HG02840 (cell line): ENCODE measurements around the gene STPG3.
A peak's percentile ranks its signal among the peaks of the same experiment; 100 is the strongest.

Experiments used
- ATAC-seq: cut with Tn5 transposase; IDR thresholded peaks from one replicate; pipeline ENCODE4 v1.9.1; 2021; ENCODE audit warnings: mild to moderate bottlenecking, moderate library complexity, moderate number of reproducible peaks; ENCODE audit not compliant: unreplicated experiment, low FRiP score

STPG3 gene

DNA sequence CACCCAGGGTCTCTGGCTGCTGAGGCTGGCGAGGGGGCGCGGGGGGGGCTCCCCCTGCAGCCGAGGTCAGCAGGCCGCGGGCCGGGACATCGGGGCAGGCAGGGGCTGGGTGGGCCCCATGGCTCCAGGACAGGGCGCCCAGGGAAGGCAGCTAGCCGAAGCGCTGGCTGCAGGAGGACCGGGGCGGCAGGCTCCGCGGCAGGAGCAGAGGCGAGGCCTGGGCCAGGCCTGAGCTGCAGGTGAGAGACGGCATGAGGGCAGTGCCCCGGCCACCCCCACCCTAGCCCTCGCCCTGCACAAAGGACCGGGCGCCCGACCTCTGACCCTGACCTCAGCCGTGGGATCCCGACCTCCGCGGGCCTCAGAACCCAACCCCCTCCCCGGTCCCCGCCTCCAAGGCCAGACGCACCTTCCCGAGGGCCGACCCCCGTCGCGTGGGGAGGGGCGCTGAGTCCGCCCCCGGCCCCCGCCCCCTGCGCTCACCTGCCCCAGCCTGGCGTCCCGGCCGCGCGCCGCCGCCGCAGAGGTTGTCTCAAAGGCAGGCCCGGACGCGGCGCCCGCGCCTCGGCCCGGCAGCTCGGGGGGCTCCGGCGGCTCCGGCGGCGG is 29.5 kb upstream of the STPG3 start:
- no peak for ATAC-seq

DNA sequence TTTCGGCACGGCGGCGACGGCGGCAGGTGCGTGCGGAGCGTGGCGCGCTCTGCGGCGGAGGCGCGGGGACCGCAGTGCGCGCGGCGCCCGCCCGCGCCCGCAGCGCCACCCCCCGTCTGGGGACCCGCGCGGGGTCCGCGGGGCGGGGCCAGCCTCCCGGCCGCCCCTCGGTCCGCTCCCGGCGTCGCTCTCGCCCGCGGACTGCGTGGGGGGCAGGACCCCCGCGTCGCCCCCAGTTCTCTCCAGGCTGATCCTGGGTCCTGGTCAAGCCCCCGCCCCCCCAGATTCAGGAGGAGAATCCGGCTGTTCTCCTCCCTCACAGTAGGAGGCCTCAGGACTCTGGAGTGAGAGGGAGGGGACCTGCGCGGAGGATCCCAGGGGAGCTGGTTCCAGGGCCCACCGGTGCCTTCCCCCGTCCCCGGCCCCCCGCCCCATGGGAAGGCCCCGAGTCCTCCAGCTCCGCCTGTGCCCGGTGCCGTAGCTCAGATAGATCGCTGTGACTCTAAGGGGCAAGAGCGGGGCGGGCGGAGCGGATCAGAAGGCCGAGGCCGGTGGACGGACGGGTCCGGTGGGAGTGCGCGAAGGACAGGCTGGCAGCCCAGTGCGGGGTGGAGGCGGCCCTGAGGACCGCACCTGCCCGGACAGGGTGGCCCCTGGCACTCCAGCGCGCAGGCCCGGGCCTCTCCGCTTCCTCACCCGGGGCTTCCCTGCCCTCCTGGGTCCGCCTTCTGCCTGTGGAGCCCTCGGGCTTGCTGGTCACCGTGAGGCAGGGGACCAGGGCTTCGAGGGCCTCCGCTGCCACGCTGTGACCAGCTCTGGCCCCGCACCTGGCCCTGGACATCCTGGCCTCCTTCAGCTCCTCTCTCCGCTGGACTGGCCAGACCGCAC is 28.7 kb upstream of the STPG3 start, which contains the start of gene RNF208:
RNF208 (minus strand) TSS at position 51 of the 888 bp plus-strand sequence. CDS start 1,028 bp downstream, outside the sequence.
- peak; percentile 1 for ATAC-seq

DNA sequence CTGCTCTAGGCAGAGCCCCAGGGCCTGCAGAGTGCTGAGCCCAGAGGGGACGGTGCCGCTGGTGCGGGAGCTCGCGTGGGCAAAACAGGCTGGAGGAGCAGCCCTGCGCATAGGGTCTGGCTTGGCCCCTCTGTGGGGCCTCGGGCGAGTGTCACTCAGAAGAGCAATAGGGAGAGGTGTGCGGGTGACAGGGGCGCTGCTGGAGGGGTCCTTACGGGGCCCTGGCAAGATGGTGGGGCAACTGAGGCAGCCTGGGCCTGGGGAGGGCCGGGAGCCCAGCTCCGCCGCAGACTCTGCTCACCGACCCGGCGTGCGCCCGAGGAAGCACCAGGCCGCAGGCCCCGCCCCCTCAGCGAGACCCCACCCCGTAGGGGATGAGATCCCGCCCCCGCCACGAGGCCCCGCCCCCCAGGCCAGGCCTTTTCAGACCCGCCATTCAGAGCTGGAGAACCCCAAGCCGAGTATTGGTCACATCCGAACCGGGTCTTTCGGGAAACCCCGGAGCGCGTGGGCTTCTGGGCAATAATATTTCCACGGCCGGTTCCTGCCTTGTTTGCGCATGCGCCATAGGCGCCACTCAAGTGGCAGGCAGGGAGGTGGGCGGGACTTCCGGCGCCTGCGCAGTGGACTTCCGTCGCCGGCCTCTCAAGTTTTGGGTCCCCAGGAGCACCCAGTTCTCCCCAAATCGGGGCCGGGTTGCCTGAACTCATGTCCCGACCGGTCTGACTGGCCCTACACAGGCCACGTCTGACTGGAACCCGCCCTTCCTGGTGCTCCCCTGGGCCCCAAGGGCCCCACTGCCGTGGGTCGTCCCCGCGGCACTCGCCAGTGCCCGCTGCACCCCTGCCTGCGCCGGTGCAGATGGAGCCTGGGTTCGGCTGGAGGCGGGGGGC is 27.8 kb upstream of the STPG3 start:
- peak; percentile 84 for ATAC-seq

DNA sequence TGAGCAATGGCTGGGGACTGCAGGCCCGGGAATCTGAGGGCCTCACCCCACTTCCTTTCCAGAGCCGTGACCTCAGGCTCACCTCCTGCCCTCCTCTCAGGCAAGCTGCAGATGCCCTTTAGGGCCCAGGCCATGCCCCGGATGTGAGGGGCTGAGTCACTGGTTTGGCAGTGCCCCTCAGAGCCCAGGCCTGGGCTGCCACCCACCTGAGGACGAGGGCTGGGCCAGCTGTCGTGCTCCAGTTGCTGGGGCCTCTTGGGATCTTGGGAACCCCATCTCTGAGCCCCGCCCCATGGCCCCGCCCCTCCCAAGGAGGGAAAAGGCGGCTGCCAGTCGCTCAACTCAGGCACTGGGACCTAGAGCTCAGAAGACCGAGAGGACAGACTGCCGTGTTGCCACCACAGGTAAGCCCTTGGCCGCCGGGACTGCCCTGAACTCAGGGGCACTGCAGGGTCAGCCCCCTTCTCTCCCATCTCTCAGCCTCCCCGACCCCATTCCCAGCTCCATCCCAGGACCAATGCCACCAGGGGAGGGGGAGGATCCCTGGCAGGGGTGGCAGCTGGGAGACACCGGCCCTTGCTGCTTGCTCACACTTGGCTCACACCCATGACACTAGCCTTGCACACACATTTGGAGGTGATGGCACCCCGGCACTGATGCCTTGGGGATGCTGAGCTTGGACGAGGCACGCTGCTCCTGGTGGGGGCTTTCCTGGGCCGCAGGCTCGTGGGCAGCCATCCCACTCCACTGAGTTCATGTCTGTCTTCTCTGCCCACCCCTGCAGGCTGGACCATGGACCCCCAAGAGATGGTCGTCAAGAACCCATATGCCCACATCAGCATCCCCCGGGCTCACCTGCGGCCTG is 26.0 kb upstream of the STPG3 start, which contains the start of gene CYSRT1:
CYSRT1 (plus strand) TSS at position 345 of the 865 bp plus-strand sequence; CDS start at position 793, 448 bp downstream.
- ATAC-seq: no peak

DNA sequence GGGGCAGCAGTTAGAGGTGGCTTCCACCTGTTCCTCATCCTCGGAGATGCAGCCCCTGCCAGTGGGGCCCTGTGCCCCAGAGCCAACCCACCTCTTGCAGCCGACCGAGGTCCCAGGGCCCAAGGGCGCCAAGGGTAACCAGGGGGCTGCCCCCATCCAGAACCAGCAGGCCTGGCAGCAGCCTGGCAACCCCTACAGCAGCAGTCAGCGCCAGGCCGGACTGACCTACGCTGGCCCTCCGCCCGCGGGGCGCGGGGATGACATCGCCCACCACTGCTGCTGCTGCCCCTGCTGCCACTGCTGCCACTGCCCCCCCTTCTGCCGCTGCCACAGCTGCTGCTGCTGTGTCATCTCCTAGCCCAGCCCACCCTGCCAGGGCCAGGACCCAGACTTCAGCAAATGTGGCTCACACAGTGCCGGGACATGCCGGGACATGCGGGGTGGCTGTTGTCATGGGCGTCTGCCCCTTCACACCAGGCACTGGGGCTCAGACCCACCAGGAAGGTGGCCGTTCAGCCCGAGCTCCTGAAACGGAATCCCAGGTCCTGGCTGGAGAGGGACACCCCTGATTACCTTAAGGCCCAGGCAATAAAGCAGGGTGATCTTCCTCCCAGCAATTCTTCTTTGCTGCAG is 25.3 kb upstream of the STPG3 start:
- no peak for ATAC-seq

DNA sequence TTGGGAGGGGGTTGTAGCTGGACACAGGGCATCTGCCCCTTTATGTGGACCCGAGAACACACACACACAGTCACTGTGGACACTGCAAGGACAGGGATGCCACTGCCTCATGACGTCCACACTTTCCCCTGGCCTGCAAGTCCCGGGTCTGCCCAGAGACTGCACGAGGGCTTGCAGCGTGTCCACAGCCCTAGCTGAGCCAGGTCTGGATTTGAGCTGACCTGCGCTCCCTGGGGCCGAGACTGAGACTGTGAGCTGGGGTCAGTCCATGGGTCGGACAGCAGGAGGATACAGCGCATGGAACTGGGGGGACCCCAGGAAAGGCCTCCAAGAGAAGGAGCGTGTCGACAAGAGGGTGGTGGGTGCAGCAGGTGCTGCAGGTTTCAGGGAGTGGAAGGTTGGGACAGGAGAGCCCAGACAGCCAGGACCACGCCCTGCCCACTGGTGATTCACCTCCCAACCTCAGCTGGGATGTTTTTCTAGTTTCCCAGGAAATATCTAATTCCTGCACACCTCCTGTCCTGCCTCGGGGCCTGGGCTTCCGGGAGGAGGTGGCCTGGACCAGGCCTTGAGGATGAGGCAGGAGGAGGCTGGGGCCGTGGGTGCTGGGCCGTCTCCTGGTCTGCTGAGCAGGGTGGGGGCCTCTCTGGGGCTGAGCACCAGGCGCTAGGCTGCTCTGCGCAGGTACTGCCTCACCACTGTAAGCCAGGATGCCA is 24.6 kb upstream of the STPG3 start:
- no peak for ATAC-seq

DNA sequence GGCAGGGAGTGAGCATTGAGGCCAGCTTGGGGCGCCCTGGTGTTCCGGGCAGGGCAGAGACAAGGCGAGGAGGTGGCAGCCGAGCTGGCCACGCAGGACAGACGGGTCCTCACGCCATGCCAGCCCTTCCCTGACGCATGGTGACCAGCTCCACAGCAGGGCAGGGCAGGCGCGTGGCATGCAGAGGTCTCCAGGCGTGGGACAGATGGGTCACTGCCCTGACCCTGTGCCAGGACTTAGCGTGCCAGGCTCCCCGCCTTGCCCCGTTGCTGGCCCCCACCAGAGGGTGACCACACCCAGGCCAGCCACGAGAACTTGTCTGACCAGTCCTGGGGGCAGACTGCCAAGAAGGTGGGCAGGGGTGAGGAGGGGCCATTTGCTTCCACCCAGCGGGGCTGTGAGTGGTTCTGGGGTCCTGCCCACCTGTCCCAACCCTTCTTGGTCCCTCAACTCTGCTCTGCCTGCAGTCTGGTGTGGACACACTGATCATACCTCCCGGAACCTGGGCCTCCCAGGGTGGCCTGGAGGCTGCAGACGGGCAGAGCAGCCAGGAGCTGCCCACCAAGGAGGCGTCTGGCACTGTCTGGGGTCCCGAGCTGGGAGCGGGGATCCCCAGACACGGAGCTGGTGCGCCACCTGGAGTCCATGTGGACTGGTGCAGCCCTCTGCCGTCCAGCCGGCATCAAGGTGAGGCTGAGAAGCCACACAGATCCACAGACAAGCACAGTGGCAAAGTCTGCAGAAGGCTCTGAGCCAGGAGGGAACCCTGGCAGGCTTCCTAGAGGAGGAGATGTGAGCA is 23.8 kb upstream of the STPG3 start, which contains the start of gene RNF224:
RNF224 (plus strand) TSS at position 449 of the 799 bp plus-strand sequence. CDS start 834 bp downstream, outside the sequence.
- ATAC-seq: no peak

DNA sequence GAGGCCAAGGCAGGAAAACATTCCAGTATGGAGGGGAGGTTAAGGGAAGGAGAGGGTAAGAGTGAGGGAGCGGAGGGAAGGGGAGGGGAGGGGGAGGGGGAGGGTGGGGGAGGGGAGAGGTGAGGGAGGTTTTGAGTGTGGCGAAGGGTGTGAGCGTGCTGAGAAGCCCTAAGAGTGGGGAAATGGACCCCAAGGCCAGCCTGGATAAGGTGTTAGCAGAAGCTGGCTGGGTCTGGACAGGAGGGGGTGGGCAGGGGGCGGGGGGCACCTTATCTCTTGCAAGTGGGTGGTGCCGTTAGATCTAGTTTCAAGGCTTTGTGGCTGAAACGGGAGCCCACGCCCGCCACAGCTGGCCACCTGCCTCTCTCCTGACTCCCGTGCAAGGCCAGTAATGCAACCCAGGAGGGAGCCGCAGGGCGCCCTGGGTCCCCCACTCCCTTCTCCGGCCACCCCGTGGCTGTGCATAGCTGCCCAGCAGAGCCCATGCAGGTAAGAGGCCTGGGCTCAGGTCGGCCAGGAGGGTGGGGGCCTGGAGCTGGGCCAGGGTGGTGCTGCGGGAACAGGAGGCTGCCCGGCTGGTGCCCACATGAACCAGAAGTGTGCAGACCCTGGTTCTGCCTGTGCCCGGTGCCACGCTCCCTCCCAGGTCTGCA is 23.1 kb upstream of the STPG3 start:
- ATAC-seq: no peak

DNA sequence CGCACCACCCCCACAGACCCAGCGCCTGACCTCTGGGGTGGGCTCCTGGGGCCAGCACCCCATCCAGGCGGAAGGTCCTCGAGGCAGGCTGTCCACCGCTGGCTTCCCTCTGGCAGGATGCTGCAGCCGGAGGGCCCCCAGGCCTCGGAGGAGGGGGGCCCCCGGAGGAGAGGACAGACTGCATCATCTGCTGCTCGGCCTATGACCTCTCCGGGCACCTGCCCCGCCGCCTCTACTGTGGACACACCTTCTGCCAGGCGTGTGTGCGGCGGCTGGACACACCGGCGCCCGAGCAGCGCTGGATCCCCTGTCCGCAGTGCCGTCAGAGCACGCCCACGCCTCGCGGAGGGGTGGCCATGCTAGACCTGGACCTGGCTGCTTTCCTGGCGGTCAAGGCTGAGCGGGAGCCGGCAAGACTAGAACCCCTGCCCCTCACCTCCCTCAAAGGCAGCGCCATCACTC is 22.5 kb upstream of the STPG3 start:
- ATAC-seq: no peak

DNA sequence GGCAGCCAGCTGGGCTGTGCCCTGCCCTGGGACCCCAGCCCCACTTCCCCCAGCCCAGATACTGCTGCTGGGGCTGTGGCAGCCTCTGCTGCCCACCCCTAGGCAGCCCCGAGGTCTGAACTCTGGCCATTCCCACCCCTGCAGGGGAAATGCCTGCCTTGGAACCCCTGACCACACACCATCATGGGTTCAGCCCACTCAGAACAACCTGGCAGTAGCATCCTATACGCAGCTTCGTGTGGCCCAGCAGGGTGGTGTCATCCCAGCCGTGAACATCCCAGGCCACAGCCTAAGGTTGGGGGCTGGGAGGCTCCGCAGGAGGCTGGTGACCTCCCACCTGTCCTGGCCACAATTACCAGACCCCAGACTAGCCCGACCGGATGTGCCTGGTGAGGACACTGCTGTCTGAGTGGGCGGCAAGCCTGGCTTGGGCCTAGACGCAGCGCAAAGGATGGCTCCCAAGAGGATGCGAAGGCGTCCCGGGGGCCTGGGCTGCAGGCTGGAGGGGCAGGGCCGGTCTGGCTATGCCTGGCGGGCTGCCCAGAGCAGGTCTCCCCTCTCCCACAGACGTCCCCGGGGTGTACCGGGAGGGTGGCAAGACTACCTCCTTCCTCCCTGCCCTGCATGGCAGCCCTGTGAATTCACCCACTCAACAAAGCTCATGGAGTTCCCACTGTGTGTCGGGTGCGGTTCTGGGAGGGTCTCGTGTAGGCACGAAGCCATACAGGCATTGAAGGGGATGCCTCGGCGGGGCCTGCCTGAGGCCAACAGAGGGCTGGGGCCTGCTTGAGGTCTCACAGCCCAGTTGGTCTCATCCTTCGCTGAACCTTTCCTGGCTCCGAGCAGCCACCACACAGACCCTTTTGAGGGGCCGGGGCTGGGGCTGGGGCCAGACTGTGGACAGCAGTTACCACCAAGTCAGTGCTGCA is 21.9 kb upstream of the STPG3 start:
- no peak for ATAC-seq

DNA sequence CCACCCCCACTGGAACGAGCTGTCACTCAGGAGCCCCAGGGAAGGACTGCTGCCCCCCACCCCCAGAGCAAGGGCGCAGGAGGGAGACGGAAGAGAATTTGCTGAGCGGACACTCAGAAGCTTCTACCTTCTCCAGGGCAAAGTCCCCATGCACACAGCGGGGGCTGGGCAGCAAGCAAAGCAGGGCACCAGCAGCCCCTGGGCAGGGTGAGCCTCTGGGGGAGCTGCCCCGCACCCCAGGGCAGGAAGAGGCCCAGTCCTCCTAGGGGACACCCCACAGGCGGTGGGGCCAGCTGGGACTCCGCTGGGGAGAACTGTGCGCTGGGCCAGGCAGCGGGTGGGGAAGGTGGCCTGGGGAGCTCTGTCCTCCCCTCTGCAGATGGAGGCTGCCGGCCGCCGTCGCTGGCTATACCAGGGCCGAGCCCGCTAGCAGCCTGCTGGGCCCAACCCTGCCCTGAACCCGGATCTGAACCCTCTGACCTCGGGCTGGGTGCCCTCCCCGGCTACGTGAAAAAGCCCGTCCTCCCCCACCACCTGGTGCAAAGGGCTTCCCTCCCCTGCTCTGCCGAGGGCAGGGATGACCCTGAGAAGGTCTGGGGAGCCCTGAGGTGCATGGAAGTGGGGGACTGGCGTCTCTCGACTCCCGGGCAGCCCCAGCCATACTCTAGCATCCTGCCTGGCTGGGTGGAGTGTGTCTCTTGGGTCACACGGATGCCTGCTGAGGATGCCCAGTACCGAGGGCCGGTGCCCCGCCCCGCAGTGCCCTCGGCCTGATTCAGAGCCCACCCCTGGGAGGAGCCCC is 21.0 kb upstream of the STPG3 start:
- ATAC-seq: no peak

DNA sequence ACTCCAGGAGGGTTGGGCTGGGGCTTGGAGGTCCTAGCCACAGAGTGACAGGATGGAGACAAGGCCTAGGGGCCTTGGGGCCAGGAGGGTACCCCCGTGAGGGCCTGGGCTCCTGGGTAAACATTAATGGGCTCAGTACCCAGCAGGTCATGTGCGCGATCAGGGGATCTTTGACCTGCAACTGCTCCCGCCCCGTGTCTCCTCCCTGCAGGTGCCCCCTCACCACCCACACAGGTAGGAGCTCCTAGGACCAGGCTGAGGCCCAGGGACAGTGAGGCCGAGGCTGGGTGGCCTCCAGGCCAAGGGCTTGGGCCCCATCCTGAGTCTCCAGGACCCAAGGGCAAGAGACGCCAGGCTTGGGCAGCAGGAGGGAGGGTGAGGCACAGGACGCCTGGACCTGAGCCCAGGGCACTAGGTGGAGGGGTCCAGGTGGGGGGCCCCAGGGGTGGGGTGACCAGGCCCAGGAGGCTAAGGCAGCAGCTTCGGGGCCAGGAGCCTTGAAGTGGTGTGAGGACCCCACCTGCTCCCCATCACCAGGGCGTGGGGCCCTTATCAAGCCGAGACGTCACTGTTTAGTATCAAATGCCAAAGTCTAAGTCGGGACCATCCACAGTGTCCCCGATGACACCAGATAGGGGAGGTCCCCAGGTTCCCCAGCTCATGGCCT is 20.2 kb upstream of the STPG3 start, which contains the start of gene SLC34A3:
SLC34A3 (plus strand) TSS at position 197 of the 667 bp plus-strand sequence. CDS start 802 bp downstream, outside the sequence.
- ATAC-seq: no peak

DNA sequence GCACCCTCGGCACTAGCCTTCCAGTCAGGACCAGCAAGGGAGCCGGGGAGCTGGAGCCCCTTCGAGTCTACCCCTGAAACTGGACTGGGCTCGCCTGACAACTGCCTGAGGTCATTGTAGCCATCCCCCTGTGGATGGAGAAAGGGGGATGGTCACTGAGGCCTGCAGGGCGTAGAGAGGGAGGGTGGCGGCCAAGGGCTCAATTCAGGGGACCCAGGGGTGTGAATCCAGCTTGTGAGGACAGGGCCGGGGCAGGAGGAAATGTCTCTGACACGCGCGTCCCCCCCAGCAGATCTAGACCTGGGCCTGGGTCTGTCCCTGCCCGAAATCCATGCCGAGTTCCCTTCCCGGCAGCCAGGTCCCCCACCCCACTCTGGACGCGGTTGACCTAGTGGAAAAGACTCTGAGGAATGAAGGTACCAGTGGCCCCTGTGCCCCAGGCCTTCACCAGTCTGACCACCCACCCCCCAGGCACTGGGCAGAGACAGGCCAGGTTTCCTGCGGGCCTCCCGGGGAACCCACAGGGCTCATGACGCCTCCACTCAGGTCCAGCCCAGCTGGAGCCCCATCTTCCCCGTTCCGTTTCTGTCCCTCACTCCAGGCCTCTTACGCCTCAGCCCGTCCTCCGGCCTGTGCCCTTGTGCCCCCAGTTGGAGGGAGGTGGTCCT is 19.6 kb upstream of the STPG3 start:
- no peak for ATAC-seq

DNA sequence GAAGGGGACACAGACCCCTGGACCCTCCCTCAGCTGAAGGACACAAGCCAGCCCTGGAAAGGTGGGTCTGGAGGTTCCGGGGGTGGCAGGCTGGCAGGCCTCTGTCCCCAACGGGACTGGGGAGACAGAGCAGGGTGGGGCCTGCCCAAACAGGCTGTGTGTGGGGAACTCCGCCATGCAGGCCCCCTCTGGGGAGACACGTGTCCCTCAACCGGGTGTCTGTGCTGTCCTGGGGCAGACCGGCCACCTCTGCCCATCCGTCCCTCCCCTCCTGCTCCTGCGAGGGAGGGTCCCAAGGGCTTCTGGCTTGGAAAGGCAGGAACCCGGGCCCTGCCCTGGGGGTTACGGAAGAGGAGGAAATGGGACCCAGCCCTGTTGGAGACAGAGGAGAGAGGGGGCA is 19.0 kb upstream of the STPG3 start:
- no peak for ATAC-seq
